ENCODE results near the gene LPAR4.

Gene LPAR4

GRCh38 chrX:78725287-78725686 is 22.2 kb upstream of the LPAR4 start:
- POLR2A ChIA-PET, result no interaction called here
- CTCF ChIA-PET, result no interaction called here
- no peak for DNase-seq (ENCODE audit: extremely low spot score)
- TF ChIP-seq LEF1 (IDR thresholded peaks at IDR 0.05; ENCODE audit: borderline replicate concordance) (no peak), ELF4 (IDR thresholded peaks at IDR 0.05) (no peak), ZNF384 (IDR thresholded peaks at IDR 0.05) (no peak), HDGF (IDR thresholded peaks at IDR 0.05; ENCODE audit: borderline replicate concordance) (no peak), TARDBP (IDR thresholded peaks at IDR 0.05) (no peak), ARNT (IDR thresholded peaks at IDR 0.05) (no peak), FOXK2 (IDR thresholded peaks at IDR 0.05) (no peak), PKNOX1 (IDR thresholded peaks at IDR 0.05) (no peak), BHLHE40 (IDR thresholded peaks at IDR 0.05; ENCODE audit: borderline replicate concordance) (no peak), CTBP1 (IDR thresholded peaks at IDR 0.05; ENCODE audit: borderline replicate concordance) (no peak), NFRKB (IDR thresholded peaks at IDR 0.05) (no peak), L3MBTL2 (conservative IDR thresholded peaks at IDR 0.05) (no peak), SUZ12 (IDR thresholded peaks at IDR 0.05) (no peak), FOXA1 (IDR thresholded peaks at IDR 0.05) (no peak), FOXM1 (IDR thresholded peaks at IDR 0.05; ENCODE audit: borderline replicate concordance) (no peak), SP1 (IDR thresholded peaks at IDR 0.05) (no peak)

- CTCF ChIA-PET, result no interaction called here
Observed at GRCh38 chrX:78746496-78746895, 1.0 kb upstream of the LPAR4 start.

GRCh38 chrX:78747971-78748370 is 451 bp downstream of the LPAR4 start:
- no peak for DNase-seq (ENCODE audit: extremely low spot score)
- no peak for TF ChIP-seq SP1 (IDR thresholded peaks at IDR 0.05)
- ChIA-PET CTCF (no interaction called here), POLR2A (no interaction called here)

More at GRCh38 chrX:78746496-78746895, 1.0 kb upstream of the LPAR4 start:
- POLR2A ChIA-PET, result no interaction called here
- no peak for TF ChIP-seq SUZ12 (IDR thresholded peaks at IDR 0.05)
- no peak for TF ChIP-seq NFRKB (IDR thresholded peaks at IDR 0.05)
- TF ChIP-seq HDGF (IDR thresholded peaks at IDR 0.05; ENCODE audit: borderline replicate concordance), result no peak
- TF ChIP-seq FOXA1 (IDR thresholded peaks at IDR 0.05), result no peak
- DNase-seq (ENCODE audit: extremely low spot score), result no peak

GRCh38 chrX:78748846-78749245 is 1.3 kb downstream of the LPAR4 start:
- CTCF ChIA-PET, result no interaction called here
- TF ChIP-seq ELF4 (IDR thresholded peaks at IDR 0.05), result no peak
- TF ChIP-seq HDGF (IDR thresholded peaks at IDR 0.05; ENCODE audit: borderline replicate concordance), result no peak
- TF ChIP-seq SP1 (IDR thresholded peaks at IDR 0.05), result no peak
- TF ChIP-seq L3MBTL2 (conservative IDR thresholded peaks at IDR 0.05), result no peak
- no peak for TF ChIP-seq ARNT (IDR thresholded peaks at IDR 0.05)
- no peak for TF ChIP-seq FOXA1 (IDR thresholded peaks at IDR 0.05)
- no peak for TF ChIP-seq PKNOX1 (IDR thresholded peaks at IDR 0.05)
- no peak for TF ChIP-seq ZNF384 (IDR thresholded peaks at IDR 0.05)
- TF ChIP-seq BHLHE40 (IDR thresholded peaks at IDR 0.05; ENCODE audit: borderline replicate concordance), result no peak
- TF ChIP-seq TARDBP (IDR thresholded peaks at IDR 0.05), result no peak
- no peak for TF ChIP-seq FOXK2 (IDR thresholded peaks at IDR 0.05)
- no peak for TF ChIP-seq NFRKB (IDR thresholded peaks at IDR 0.05)
- TF ChIP-seq SUZ12 (IDR thresholded peaks at IDR 0.05), result no peak
- TF ChIP-seq FOXM1 (IDR thresholded peaks at IDR 0.05; ENCODE audit: borderline replicate concordance), result no peak
- TF ChIP-seq CTBP1 (IDR thresholded peaks at IDR 0.05; ENCODE audit: borderline replicate concordance), result no peak
- no peak for TF ChIP-seq LEF1 (IDR thresholded peaks at IDR 0.05; ENCODE audit: borderline replicate concordance)
- POLR2A ChIA-PET, result no interaction called here
- DNase-seq (ENCODE audit: extremely low spot score), result no peak

GRCh38 chrX:78753571-78753970 is 6.1 kb downstream of the LPAR4 start:
- DNase-seq (ENCODE audit: extremely low spot score), result no peak
- POLR2A ChIA-PET, result no interaction called here
- no peak for TF ChIP-seq SUZ12 (IDR thresholded peaks at IDR 0.05)
- TF ChIP-seq LEF1 (IDR thresholded peaks at IDR 0.05; ENCODE audit: borderline replicate concordance), result no peak
- TF ChIP-seq FOXA1 (IDR thresholded peaks at IDR 0.05), result no peak
- no peak for TF ChIP-seq TARDBP (IDR thresholded peaks at IDR 0.05)
- no peak for TF ChIP-seq FOXK2 (IDR thresholded peaks at IDR 0.05)
- no peak for TF ChIP-seq ELF4 (IDR thresholded peaks at IDR 0.05)
- no peak for TF ChIP-seq HDGF (IDR thresholded peaks at IDR 0.05; ENCODE audit: borderline replicate concordance)
- TF ChIP-seq ZNF384 (IDR thresholded peaks at IDR 0.05), result no peak
- TF ChIP-seq CTBP1 (IDR thresholded peaks at IDR 0.05; ENCODE audit: borderline replicate concordance), result no peak
- no peak for TF ChIP-seq BHLHE40 (IDR thresholded peaks at IDR 0.05; ENCODE audit: borderline replicate concordance)
- no peak for TF ChIP-seq PKNOX1 (IDR thresholded peaks at IDR 0.05)
- TF ChIP-seq FOXM1 (IDR thresholded peaks at IDR 0.05; ENCODE audit: borderline replicate concordance), result no peak
- TF ChIP-seq SP1 (IDR thresholded peaks at IDR 0.05), result no peak
- TF ChIP-seq NFRKB (IDR thresholded peaks at IDR 0.05), result no peak
- TF ChIP-seq ARNT (IDR thresholded peaks at IDR 0.05), result no peak
- TF ChIP-seq L3MBTL2 (conservative IDR thresholded peaks at IDR 0.05), result no peak
- CTCF ChIA-PET, result no interaction called here

- no peak for TF ChIP-seq PKNOX1 (IDR thresholded peaks at IDR 0.05)
- no peak for TF ChIP-seq ZNF384 (IDR thresholded peaks at IDR 0.05)
- no peak for TF ChIP-seq FOXM1 (IDR thresholded peaks at IDR 0.05; ENCODE audit: borderline replicate concordance)
- no peak for TF ChIP-seq FOXK2 (IDR thresholded peaks at IDR 0.05)
- no peak for TF ChIP-seq BHLHE40 (IDR thresholded peaks at IDR 0.05; ENCODE audit: borderline replicate concordance)
- no peak for TF ChIP-seq ARNT (IDR thresholded peaks at IDR 0.05)
- TF ChIP-seq HDGF (IDR thresholded peaks at IDR 0.05; ENCODE audit: borderline replicate concordance), result no peak
- no peak for TF ChIP-seq LEF1 (IDR thresholded peaks at IDR 0.05; ENCODE audit: borderline replicate concordance)
- no peak for TF ChIP-seq SP1 (IDR thresholded peaks at IDR 0.05)
- TF ChIP-seq TARDBP (IDR thresholded peaks at IDR 0.05), result no peak
- no peak for TF ChIP-seq L3MBTL2 (conservative IDR thresholded peaks at IDR 0.05)
- TF ChIP-seq CTBP1 (IDR thresholded peaks at IDR 0.05; ENCODE audit: borderline replicate concordance), result no peak
- TF ChIP-seq SUZ12 (IDR thresholded peaks at IDR 0.05), result no peak
- CTCF ChIA-PET, result no interaction called here
- DNase-seq (ENCODE audit: extremely low spot score), result no peak
- POLR2A ChIA-PET, result no interaction called here
Observed at GRCh38 chrX:78754917-78755316, 7.4 kb downstream of the LPAR4 start.

Data from HEK293T (cell line).